ENCODE data around the gene AJAP1.
A peak's percentile ranks its signal among the peaks of the same experiment; 100 is the strongest.

Gene AJAP1

DNA sequence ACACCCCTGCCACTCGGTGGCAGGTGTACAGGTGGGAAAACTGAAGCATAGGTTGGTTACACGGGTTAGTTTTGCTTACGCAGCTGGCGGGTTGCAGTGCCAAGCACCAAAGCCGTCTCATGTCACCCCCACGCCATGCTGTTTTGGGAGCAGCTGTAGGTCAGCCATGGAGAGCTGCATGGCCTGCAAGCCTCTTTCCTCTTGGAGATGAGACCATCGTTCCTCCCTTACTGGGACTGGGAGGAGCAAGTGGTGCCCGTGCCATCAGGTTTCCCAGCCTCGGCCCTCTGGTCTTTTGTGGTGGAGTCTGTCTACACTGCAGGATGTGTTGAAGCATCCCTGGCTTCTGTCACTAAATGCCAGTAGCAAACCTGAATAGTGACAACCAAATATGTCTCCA is 46.9 kb downstream of the AJAP1 start:
- TF ChIP-seq YY1 (IDR thresholded peaks at IDR 0.05; ENCODE audit: insufficient read depth, insufficient read length) (no peak), SUZ12 (IDR thresholded peaks at IDR 0.05; ENCODE audit: extremely low read depth, insufficient read depth, insufficient read length) (no peak), ZNF274 (IDR thresholded peaks at IDR 0.05; ENCODE audit: low read depth, low read length) (no peak)
- Histone ChIP-seq H3K9ac (ENCODE audit: insufficient read length, low read depth) (no peak overlapping the region), H3K9me3 (ENCODE audit: insufficient read depth, low read length) (no peaks in the 10 kb centered on the region), H3K4me3 (ENCODE audit: insufficient read length, low read depth) (no peak overlapping the region), H3K4me1 (ENCODE audit: insufficient read depth, insufficient read length) (peaks cover 4% of the 10 kb centered on the region), H3K27me3 (ENCODE audit: insufficient read depth, insufficient read length) (no peaks in the 10 kb centered on the region), H3K36me3 (ENCODE audit: insufficient read depth, insufficient read length, low read length) (peaks cover 3% of the 10 kb centered on the region)
- DNase-seq (ENCODE audit: low read depth, low spot score), result no peak

DNA sequence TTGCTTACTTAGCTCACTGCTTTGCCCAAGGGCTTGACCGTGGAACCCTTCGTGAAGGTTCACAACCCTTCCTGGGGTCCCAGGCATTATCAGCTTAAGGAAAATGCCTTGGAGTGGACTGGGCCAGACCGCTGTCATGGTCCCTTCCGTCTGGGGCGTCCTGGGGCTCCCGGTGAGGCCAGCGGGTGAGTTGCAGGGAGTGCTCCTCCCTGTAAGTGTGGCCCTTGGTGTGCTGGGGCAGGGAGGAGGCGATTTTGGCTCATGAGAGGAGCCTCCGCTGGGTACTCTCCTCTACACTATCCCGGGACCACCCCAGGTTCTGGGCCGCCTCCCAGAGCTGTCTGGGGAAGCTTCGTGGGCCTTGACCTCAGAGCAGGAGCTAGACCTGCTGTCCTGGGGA is 48.1 kb downstream of the AJAP1 start:
- no peaks in the 10 kb centered on the region for H3K9me3 ChIP-seq (ENCODE audit: insufficient read depth, low read length)
- H3K4me1 ChIP-seq (ENCODE audit: insufficient read depth, insufficient read length), result peaks cover 4% of the 10 kb centered on the region
- H3K4me3 ChIP-seq (ENCODE audit: insufficient read length, low read depth), result no peak overlapping the region
- H3K27me3 ChIP-seq (ENCODE audit: insufficient read depth, insufficient read length), result no peaks in the 10 kb centered on the region
- no peak for DNase-seq (ENCODE audit: low read depth, low spot score)
- TF ChIP-seq YY1 (IDR thresholded peaks at IDR 0.05; ENCODE audit: insufficient read depth, insufficient read length) (no peak), SUZ12 (IDR thresholded peaks at IDR 0.05; ENCODE audit: extremely low read depth, insufficient read depth, insufficient read length) (no peak), ZNF274 (IDR thresholded peaks at IDR 0.05; ENCODE audit: low read depth, low read length) (no peak)
- H3K9ac ChIP-seq (ENCODE audit: insufficient read length, low read depth), result no peak overlapping the region
- peaks cover 3% of the 10 kb centered on the region for H3K36me3 ChIP-seq (ENCODE audit: insufficient read depth, insufficient read length, low read length)

DNA sequence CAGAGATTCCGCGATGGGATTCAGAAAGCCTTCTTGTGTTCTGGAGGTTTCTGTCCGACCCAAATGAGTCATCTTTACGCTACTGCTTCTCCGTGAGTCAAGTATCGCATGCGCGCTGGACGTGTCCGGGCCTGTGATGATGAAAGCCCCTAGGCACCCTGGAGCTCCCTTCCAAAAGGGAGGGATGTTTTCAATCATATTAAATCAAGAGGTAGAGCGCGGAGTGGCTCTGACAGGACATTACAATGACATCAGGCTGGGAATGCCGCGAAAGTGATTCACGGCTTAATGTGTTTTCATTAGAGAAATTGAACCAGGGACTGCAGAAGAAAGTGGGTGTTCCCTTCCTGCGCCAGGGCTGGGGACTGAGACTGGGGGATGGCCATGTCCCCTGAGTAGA is 48.5 kb downstream of the AJAP1 start:
- Histone ChIP-seq H3K27me3 (ENCODE audit: insufficient read depth, insufficient read length) (no peaks in the 10 kb centered on the region), H3K9me3 (ENCODE audit: insufficient read depth, low read length) (no peaks in the 10 kb centered on the region), H3K4me3 (ENCODE audit: insufficient read length, low read depth) (no peak overlapping the region), H3K4me1 (ENCODE audit: insufficient read depth, insufficient read length) (peaks cover 7% of the 10 kb centered on the region), H3K9ac (ENCODE audit: insufficient read length, low read depth) (no peak overlapping the region), H3K36me3 (ENCODE audit: insufficient read depth, insufficient read length, low read length) (peaks cover 3% of the 10 kb centered on the region)
- no peak for TF ChIP-seq SUZ12 (IDR thresholded peaks at IDR 0.05; ENCODE audit: extremely low read depth, insufficient read depth, insufficient read length)
- no peak for TF ChIP-seq YY1 (IDR thresholded peaks at IDR 0.05; ENCODE audit: insufficient read depth, insufficient read length)
- TF ChIP-seq ZNF274 (IDR thresholded peaks at IDR 0.05; ENCODE audit: low read depth, low read length), result no peak
- DNase-seq (ENCODE audit: low read depth, low spot score), result no peak

DNA sequence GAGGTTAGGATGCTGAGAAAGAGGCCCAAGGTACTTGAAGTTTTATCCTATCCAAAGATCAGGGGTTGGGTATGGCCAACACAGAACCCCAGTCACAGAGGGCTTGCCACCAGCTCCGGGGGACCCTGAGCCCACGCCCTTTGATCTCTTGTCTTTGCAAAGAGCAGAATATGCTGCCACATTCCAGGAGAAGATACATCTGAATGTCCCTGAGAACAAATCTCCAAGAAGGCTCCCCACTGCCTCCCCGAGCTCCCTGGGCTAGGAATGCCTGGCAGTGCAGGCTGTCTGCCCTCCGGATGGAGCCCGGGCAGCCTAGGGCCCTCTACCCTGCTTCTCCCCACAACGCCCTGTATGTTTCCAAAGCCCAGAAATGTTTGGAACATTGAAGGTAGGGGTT is 49.2 kb downstream of the AJAP1 start:
- H3K9ac ChIP-seq (ENCODE audit: insufficient read length, low read depth), result no peak overlapping the region
- H3K4me3 ChIP-seq (ENCODE audit: insufficient read length, low read depth), result no peak overlapping the region
- no peaks in the 10 kb centered on the region for H3K9me3 ChIP-seq (ENCODE audit: insufficient read depth, low read length)
- no peak for DNase-seq (ENCODE audit: low read depth, low spot score)
- peaks cover 3% of the 10 kb centered on the region for H3K36me3 ChIP-seq (ENCODE audit: insufficient read depth, insufficient read length, low read length)
- H3K4me1 ChIP-seq (ENCODE audit: insufficient read depth, insufficient read length), result peaks cover 7% of the 10 kb centered on the region
- no peaks in the 10 kb centered on the region for H3K27me3 ChIP-seq (ENCODE audit: insufficient read depth, insufficient read length)
- TF ChIP-seq SUZ12 (IDR thresholded peaks at IDR 0.05; ENCODE audit: extremely low read depth, insufficient read depth, insufficient read length), result no peak
- no peak for TF ChIP-seq ZNF274 (IDR thresholded peaks at IDR 0.05; ENCODE audit: low read depth, low read length)
- no peak for TF ChIP-seq YY1 (IDR thresholded peaks at IDR 0.05; ENCODE audit: insufficient read depth, insufficient read length)

DNA sequence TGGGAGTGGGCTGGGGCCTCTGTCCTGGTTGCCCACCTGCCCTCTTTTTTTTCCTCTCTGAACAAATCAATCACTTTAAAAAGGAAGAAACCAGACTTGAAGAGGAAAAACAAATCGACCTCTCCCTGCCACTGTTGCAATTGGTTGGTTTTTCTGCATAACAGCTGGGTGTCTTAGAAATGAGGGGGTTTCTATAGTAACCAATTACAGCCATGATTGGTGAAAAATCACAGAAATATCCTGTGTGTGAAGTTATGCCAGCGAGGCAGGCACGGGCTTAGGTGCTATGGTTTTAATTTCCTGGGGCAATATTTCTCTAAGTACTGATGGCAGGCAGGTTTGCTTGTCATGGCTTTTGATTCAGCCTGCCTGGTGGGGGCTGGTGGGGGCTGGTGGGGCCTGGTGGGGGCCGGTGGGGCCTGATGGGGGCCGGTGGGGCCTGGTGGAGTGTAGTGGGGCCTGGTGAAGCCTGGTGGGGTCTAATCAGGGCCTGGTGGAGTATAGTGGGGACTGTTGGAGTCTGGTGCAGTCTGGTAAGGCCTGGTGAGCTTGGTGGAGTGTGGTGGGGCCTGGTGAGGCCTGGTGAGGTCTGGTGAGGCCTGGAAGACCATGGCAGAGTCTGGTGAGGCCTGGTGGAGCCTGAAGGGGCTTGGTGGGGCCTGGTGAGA is 54.6 kb downstream of the AJAP1 start:
- Histone ChIP-seq H3K4me3 (ENCODE audit: insufficient read length, low read depth) (no peak overlapping the region), H3K36me3 (ENCODE audit: insufficient read depth, insufficient read length, low read length) (peaks cover 2% of the 10 kb centered on the region), H3K9me3 (ENCODE audit: insufficient read depth, low read length) (no peaks in the 10 kb centered on the region), H3K4me1 (ENCODE audit: insufficient read depth, insufficient read length) (peaks cover 15% of the 10 kb centered on the region), H3K27me3 (ENCODE audit: insufficient read depth, insufficient read length) (peaks cover 2% of the 10 kb centered on the region), H3K9ac (ENCODE audit: insufficient read length, low read depth) (no peak overlapping the region)
- TF ChIP-seq ZNF274 (IDR thresholded peaks at IDR 0.05; ENCODE audit: low read depth, low read length), result no peak
- TF ChIP-seq SUZ12 (IDR thresholded peaks at IDR 0.05; ENCODE audit: extremely low read depth, insufficient read depth, insufficient read length), result no peak
- TF ChIP-seq YY1 (IDR thresholded peaks at IDR 0.05; ENCODE audit: insufficient read depth, insufficient read length), result no peak
- DNase-seq (ENCODE audit: low read depth, low spot score), result no peak

DNA sequence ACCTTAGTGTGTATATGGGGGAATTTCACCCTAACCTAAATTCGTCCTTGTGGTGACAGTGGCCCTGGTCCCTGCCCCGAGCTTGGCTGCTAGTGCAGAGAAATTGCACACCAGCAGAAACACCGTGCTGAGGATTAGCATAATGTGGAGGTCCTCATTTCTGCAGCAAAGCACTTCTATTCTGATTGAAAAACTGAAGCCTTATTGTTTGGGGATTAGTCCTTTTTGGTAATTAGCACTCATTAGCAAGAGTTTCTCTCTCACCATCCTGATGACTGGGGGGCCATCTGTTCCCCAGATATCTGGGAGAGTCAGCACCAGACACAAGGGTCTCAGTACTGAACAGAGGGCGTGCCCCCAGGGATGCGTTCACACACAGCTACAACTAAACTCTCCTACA is 55.2 kb downstream of the AJAP1 start:
- TF ChIP-seq YY1 (IDR thresholded peaks at IDR 0.05; ENCODE audit: insufficient read depth, insufficient read length) (no peak), SUZ12 (IDR thresholded peaks at IDR 0.05; ENCODE audit: extremely low read depth, insufficient read depth, insufficient read length) (no peak), ZNF274 (IDR thresholded peaks at IDR 0.05; ENCODE audit: low read depth, low read length) (no peak)
- Histone ChIP-seq H3K9ac (ENCODE audit: insufficient read length, low read depth) (no peak overlapping the region), H3K27me3 (ENCODE audit: insufficient read depth, insufficient read length) (peaks cover 2% of the 10 kb centered on the region), H3K4me3 (ENCODE audit: insufficient read length, low read depth) (no peak overlapping the region), H3K4me1 (ENCODE audit: insufficient read depth, insufficient read length) (peaks cover 15% of the 10 kb centered on the region), H3K36me3 (ENCODE audit: insufficient read depth, insufficient read length, low read length) (peaks cover 4% of the 10 kb centered on the region), H3K9me3 (ENCODE audit: insufficient read depth, low read length) (no peaks in the 10 kb centered on the region)
- no peak for DNase-seq (ENCODE audit: low read depth, low spot score)

DNA sequence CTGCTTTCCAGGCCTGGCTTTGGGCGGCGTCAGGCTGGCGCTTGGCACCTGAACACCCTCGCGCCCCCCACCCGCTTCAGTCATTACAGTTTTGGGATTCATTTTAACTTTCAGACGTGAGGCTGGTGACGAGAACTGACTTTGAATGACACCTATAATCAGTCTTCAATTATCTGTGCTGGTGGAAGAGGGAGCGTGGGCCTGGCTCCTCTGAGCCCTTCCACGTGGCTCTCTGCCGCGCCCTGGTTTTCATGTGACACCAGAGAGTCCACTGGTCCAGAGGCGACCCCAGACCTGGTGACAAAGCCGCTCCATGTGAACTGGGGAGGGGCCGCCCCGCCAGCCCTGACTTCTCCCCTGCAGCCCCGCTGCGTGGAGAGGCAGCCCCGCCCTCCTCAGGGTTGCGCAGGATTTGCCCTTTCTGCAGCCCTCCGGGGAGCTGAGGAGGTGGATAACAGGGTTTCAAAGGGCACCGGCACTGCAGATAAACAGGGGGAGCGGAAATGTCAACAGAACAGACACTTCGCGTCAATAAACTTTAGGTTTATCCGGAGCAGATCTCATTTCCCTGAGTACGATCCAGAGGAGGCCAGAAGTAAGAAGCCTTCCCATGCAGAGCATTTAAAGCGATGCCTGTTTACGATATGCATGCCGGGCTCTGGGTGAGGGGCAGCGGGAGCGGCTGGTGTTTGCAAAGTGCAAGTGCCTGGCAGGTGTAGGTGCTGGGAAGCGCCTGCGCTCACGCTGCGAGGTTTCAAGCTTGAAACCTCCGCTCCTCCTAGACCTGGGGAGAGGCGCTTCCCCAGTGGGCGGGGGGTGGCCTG is 56.4 kb downstream of the AJAP1 start:
- H3K27me3 ChIP-seq (ENCODE audit: insufficient read depth, insufficient read length), result peaks cover 2% of the 10 kb centered on the region
- peaks cover 8% of the 10 kb centered on the region for H3K36me3 ChIP-seq (ENCODE audit: insufficient read depth, insufficient read length, low read length)
- H3K9me3 ChIP-seq (ENCODE audit: insufficient read depth, low read length), result peaks cover 7% of the 10 kb centered on the region; the same call in 1 of the 2 replicates
- H3K9ac ChIP-seq (ENCODE audit: insufficient read length, low read depth), result peak overlapping the region; percentile 51
- peaks cover 15% of the 10 kb centered on the region for H3K4me1 ChIP-seq (ENCODE audit: insufficient read depth, insufficient read length)
- no peak overlapping the region for H3K4me3 ChIP-seq (ENCODE audit: insufficient read length, low read depth)
- peak; percentile 35 for DNase-seq (ENCODE audit: low read depth, low spot score)
- TF ChIP-seq YY1 (IDR thresholded peaks at IDR 0.05; ENCODE audit: insufficient read depth, insufficient read length), result no peak
- no peak for TF ChIP-seq SUZ12 (IDR thresholded peaks at IDR 0.05; ENCODE audit: extremely low read depth, insufficient read depth, insufficient read length)
- no peak for TF ChIP-seq ZNF274 (IDR thresholded peaks at IDR 0.05; ENCODE audit: low read depth, low read length)

Measured in NT2/D1 (cell line).